Measurements from ENCODE around the gene KCNQ5.

Gene KCNQ5

DNA sequence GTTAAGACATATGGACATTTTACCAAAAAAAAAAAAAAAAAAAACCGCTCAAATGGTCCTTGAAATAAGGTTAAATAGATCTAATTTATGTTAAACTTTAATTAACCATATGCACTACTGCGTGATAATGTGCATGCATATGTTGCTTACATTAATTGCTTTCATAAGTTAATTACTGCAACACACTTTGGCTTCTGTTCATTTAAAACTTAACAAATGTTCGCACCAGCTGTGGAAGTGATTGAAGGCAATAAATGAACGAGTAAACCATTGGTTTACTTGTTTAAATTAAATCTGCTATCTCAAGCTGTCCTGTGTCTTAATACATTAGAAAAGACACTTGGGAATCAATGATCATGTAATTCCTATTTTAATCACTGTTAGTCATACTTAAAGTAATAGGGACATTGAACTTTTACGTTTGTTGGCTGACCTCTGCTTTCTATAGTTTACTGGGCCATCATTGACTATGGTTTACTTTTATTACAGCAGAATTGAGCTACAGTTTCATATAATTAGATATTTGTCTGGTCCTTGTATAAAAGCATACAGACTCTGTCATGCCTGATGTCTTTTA is 308.8 kb downstream of the KCNQ5 start:
- DNase-seq: no peak

- no peak for DNase-seq
Measured at GRCh38 chr6:72931325-72931887, 309.5 kb downstream of the KCNQ5 start.

GRCh38 chr6:72933233-72933632 is 311.4 kb downstream of the KCNQ5 start:
- no peak for DNase-seq

GRCh38 chr6:72936766-72937559 is 315.1 kb downstream of the KCNQ5 start:
- no peak for DNase-seq

GRCh38 chr6:72938104-72938503 is 316.2 kb downstream of the KCNQ5 start:
- no peak for DNase-seq

DNA sequence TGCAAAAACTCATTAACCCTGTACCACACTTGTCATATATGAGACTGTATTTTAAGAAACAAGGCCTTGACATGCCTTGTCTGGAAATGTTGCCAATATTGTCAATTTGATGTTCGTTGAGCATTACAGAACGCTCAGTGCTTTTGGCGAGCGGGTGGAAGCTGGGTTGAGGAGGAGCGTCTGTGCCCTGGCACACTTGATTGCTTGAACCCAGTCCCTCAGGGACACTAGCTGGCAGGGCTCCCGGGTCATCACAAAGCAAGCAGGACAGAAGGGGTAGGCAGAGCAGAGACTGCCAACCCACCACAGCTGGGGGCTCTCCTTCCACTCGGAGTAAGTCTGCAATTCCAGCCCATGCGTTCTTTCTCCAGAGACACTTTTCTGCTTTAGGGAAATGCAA is 317.1 kb downstream of the KCNQ5 start:
- no peak for DNase-seq

- DNase-seq: no peak
Measured at GRCh38 chr6:72940265-72940664, 318.4 kb downstream of the KCNQ5 start.

- no peak for DNase-seq
Measured at GRCh38 chr6:72941263-72941662, 319.4 kb downstream of the KCNQ5 start.

GRCh38 chr6:72941751-72942150 is 319.9 kb downstream of the KCNQ5 start:
- DNase-seq: no peak

- DNase-seq: no peak
Measured at GRCh38 chr6:72943699-72944098, 321.8 kb downstream of the KCNQ5 start.

- DNase-seq: no peak
Measured at GRCh38 chr6:72944660-72945059, 322.8 kb downstream of the KCNQ5 start.

- no peak for DNase-seq
Measured at GRCh38 chr6:72946774-72947173, 324.9 kb downstream of the KCNQ5 start.

DNA sequence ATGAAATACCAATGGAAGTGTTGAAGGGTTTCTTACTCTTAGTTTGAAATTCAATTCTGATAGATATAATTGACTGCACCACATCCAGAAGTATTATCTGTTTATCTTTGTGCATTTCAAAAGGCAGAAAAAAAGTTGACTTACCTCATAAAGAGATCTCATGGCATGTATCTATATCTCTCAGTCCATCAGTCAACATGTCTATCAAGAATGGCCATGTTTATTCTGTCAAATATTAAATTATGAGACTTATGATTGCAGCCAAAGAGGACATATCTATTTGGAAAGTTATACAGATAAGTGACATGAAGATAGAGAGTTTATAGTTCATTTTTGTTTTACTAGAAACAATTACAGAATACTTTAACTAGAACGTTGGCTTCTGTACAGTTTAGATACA is 325.7 kb downstream of the KCNQ5 start:
- DNase-seq: no peak

- no peak for DNase-seq
Measured at GRCh38 chr6:72948153-72948552, 326.3 kb downstream of the KCNQ5 start.

DNA sequence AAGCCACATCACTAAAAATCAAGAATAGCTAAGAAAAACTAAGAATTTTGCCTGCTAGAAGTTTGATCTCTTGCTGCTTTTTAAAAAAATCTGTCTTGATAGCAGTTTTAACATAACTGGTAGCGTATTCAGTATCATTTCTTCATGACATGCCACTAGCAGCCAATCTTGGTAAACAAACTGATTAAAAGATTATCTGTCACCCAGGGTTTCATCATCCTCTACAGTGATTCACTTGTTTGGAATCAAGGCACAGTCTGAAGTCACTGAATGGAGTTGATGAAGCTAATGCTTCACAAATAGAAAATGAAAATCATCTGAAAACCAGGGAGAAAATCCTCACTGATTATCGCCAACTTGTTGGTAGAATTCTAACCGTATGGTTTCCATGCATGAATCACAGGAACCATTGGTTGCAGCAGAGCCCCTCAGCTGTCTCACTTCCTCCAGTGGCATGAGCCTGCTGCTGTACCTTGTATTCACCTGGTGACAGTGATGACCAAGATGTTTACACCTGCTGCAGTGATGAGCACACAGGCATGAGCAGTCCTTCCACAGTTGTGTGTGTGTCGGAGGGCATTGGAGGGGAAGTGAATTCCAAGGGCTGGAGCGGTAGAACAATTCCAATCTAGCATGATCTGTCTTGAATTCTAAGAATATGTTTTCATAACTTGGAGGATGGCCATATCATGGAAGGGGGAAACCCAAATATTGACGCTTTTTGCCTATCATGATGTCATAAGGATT is 328.4 kb downstream of the KCNQ5 start:
- DNase-seq: no peak

GRCh38 chr6:72952808-72953630 is 331.2 kb downstream of the KCNQ5 start:
- DNase-seq: no peak

- no peak for DNase-seq
Measured at GRCh38 chr6:72953971-72954381, 332.1 kb downstream of the KCNQ5 start.

DNA sequence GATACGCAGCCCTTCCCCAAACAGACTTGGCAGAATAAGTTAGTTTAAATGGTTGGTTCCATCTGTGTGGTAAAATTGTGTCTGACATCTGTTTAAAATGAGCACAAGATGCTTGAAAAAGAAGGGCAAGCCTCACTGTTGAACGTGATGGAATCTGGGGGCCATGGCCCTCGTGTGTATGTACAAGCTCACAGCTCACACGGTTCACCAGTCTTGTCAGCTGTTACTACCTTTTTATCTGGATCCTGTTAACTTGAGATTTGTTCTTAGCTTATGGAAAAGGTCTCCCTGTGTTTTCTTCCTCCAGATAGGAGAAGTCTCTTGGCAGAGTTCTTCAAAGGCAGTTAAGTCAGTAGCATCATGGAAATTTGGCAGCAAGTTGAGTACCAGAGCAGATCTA is 332.9 kb downstream of the KCNQ5 start:
- DNase-seq: no peak

GRCh38 chr6:72955666-72956065 is 333.8 kb downstream of the KCNQ5 start:
- DNase-seq: no peak

DNA sequence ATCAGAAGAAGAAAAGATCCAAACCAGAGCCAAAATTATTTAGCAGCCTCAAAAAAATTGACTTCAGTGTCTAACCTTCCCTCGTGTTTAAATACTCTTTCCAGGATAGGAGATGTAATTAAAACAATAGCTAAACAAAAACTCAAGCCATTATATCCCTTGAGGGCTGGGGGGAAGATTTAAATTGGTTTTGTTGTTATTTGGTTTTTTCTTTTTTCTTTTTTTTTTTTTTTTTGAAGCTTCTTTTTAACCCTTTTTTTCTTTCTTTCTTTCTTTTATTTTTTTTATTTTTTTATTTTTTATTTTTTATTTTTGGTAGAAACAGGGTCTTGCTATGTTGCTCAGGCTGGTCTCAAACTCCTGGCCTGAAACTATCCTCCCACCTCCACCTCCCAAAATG is 334.4 kb downstream of the KCNQ5 start:
- no peak for DNase-seq

GRCh38 chr6:72959821-72960220 is 338.0 kb downstream of the KCNQ5 start:
- DNase-seq: no peak

GRCh38 chr6:72963946-72964345 is 342.1 kb downstream of the KCNQ5 start:
- DNase-seq: no peak

Data from activated T-cell treated with anti-CD3 and anti-CD28 coated beads, Interleukin-2, amount 50 U/mL, for 1 hour (primary cell).